ENCODE data around the gene PPOX. TPM values are rescaled to one million over a fixed set of nuclear protein-coding genes. Genes with fewer than 3 reads are reported as not detected.

PPOX gene
- total RNA-seq, 1 experiment from 2014 or later: 25.4 TPM

DNA sequence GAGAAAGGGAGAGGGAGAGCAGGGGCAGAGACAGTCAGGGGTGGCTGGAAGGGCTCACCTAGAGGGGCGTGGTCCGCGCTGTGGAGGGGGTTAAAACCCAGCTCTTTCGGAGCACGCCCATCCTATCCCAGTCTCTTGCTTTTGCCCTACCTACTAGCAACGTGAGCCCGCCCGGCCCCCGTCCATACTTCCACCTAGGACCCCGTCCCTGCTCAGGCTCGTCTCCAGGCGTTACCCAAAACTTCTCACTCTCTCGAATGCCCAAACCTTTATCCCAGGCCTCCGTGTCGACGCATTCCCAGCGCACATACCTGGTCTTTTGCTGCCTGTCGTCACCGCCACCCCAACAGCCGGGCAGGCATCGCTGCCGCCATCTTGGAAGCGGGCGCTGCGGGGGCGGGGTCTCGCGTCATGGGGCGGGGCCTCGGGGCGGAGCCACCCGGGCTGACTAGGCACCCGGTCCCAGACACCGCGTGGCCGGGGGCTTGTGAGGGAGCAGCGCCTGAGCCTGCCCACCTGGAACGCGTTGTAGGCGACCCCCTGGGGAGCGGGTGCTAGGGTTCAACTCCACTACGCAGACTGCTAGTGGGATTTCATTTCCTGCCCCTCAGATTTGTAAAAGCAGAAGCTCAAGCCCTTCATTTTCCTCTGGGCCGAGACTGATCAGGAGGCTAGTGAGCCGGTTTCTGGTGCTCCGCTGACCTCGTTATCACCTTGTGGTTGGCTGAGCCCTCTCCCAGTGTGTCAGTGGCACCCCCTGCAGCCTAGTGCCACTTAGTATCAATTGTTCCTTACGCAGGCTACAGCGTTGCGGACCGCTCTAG is 11.1 kb downstream of the PPOX start, which contains the start of gene B4GALT3:
B4GALT3 (minus strand) TSS at position 396 of the 824 bp plus-strand sequence. CDS start 1,447 bp downstream, outside the sequence.
- H3K27me3 Mint-ChIP-seq (ENCODE audit: insufficient read depth, unreplicated experiment): no peaks in the 10 kb centered on the region
- TF ChIP-seq, protein P1, sequence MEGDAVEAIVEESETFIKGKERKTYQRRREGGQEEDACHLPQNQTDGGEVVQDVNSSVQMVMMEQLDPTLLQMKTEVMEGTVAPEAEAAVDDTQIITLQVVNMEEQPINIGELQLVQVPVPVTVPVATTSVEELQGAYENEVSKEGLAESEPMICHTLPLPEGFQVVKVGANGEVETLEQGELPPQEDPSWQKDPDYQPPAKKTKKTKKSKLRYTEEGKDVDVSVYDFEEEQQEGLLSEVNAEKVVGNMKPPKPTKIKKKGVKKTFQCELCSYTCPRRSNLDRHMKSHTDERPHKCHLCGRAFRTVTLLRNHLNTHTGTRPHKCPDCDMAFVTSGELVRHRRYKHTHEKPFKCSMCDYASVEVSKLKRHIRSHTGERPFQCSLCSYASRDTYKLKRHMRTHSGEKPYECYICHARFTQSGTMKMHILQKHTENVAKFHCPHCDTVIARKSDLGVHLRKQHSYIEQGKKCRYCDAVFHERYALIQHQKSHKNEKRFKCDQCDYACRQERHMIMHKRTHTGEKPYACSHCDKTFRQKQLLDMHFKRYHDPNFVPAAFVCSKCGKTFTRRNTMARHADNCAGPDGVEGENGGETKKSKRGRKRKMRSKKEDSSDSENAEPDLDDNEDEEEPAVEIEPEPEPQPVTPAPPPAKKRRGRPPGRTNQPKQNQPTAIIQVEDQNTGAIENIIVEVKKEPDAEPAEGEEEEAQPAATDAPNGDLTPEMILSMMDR (IDR thresholded peaks at IDR 0.05; ENCODE audit: insufficient read depth in 1 of 2, low read depth in 1 of 2, low read length in 1 of 2, severe bottlenecking in 1 of 2, unreplicated experiment in 1 of 2): peak; percentile 44 to 54
- Histone ChIP-seq H3K4me1 (peaks cover 4% of the 10 kb centered on the region), H3K4me3 (ENCODE audit: low read depth, low read length) (peak within 1 kb of the TSS; percentile 91), H3K27me3 (replicated peaks; ENCODE audit: control insufficient read depth, insufficient read depth, low read length) (no peaks in the 10 kb centered on the region), H3K36me3 (ENCODE audit: control insufficient read depth, insufficient read depth, low read length) (peaks cover 4% of the 10 kb centered on the region; the same call in 1 of the 2 replicates), H3K9me3 (no peaks in the 10 kb centered on the region)
- H3K4me1 Mint-ChIP-seq (ENCODE audit: low read depth, unreplicated experiment): peaks cover 14% of the 10 kb centered on the region
- DNase-seq: peak; percentile 87 to 96
- peak within 1 kb of the TSS; percentile 96 for H3K27ac Mint-ChIP-seq (ENCODE audit: unreplicated experiment)
- H3K36me3 Mint-ChIP-seq (ENCODE audit: insufficient read depth, unreplicated experiment): peaks cover 31% of the 10 kb centered on the region
- ChIA-PET POLR2A (interaction anchor here (0.6 to 2.4 kb wide), 6 partner anchors 8 to 213 kb away, joined by 4 to 25 read pairs (median 7); partner anchors contain the start of genes NDUFS2, PPOX, TOMM40L and USP21), CTCF (interaction anchor here (0.6 to 1.4 kb wide), 3 partner anchors 12 to 48 kb away, joined by 3 to 22 read pairs (median 4); partner anchors contain the start of genes PPOX and TOMM40L)
- H3K4me3 Mint-ChIP-seq (ENCODE audit: unreplicated experiment): peak within 1 kb of the TSS; percentile 85
- BruUV-seq (replicated peaks): TSS peak; percentile 39
- intact Hi-C loops (cut with micrococcal nuclease; ENCODE audit: unreplicated experiment): loop anchor here (5.0 kb wide), 1 partner anchor 60 kb away; the partner anchor contains the start of genes NIT1 and PFDN2
- no peaks in the 10 kb centered on the region for H3K9me3 Mint-ChIP-seq (ENCODE audit: unreplicated experiment)

DNA sequence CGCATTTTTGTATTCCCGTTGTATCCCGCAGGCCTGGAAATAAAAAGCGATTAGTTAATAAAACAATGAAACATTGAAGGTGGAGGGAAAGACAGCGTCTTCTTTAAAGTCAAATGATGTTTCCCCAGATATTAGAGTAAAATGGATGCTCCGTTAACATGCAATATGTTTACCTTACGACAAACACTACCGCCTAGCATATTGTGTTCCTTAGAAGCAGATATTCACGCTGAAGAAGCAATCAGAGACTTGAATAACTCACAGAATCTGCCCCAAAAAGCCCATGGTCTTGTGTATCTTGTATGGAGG is 11.7 kb downstream of the PPOX start:
- intact Hi-C loops (cut with micrococcal nuclease; ENCODE audit: unreplicated experiment): loop anchor here (5.0 kb wide), 1 partner anchor 61 kb away; the partner anchor contains the start of genes NIT1 and PFDN2

DNA sequence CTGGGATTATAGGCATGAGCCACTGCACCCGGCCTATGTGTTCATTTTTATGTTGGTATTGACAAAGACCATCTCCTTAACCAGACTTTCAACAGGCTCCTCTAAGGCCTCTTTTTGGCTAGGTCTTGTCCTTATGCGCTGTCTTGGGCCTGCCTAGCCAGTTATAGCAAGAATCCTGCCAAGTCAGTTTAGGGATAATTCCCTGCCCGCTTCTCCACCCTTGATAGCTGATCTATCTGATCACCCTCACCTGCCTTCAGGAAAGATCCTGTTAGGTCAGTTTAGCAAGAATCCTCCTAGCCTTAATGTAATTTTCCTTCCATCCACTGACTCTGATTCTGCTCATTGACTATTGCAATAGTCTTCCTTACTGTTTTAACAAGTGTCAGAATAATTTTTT is 13.5 kb downstream of the PPOX start:
- BruUV-seq (replicated peaks): no TSS peak
- CTCF ChIA-PET: no interaction called here
- POLR2A ChIA-PET: no interaction called here
- peaks cover 20% of the 10 kb centered on the region for H3K4me1 Mint-ChIP-seq (ENCODE audit: low read depth, unreplicated experiment)
- no peaks in the 10 kb centered on the region for H3K9me3 Mint-ChIP-seq (ENCODE audit: unreplicated experiment)
- Histone ChIP-seq H3K9me3 (no peaks in the 10 kb centered on the region), H3K4me3 (ENCODE audit: low read depth, low read length) (no peak overlapping the region), H3K4me1 (peaks cover 4% of the 10 kb centered on the region), H3K36me3 (ENCODE audit: control insufficient read depth, insufficient read depth, low read length) (peaks cover 2% of the 10 kb centered on the region; the same call in 1 of the 2 replicates), H3K27me3 (replicated peaks; ENCODE audit: control insufficient read depth, insufficient read depth, low read length) (no peaks in the 10 kb centered on the region)
- DNase-seq: no peak
- no peaks in the 10 kb centered on the region for H3K27me3 Mint-ChIP-seq (ENCODE audit: insufficient read depth, unreplicated experiment)
- no peak overlapping the region for H3K4me3 Mint-ChIP-seq (ENCODE audit: unreplicated experiment)
- intact Hi-C loops (cut with micrococcal nuclease; ENCODE audit: unreplicated experiment): loop anchor here (1.0 to 5.0 kb wide), 2 partner anchors 62 to 203 kb away; partner anchors contain the start of genes NIT1 and PFDN2
- H3K27ac Mint-ChIP-seq (ENCODE audit: unreplicated experiment): no peak overlapping the region
- TF ChIP-seq, protein P1 (IDR thresholded peaks at IDR 0.05; ENCODE audit: insufficient read depth in 1 of 2, low read depth in 1 of 2, low read length in 1 of 2, severe bottlenecking in 1 of 2, unreplicated experiment in 1 of 2): no peak
- H3K36me3 Mint-ChIP-seq (ENCODE audit: insufficient read depth, unreplicated experiment): peaks cover 8% of the 10 kb centered on the region

More for the DNA sequence above, 11.7 kb downstream of the PPOX start:
- peaks cover 17% of the 10 kb centered on the region for H3K4me1 Mint-ChIP-seq (ENCODE audit: low read depth, unreplicated experiment)
- peak overlapping the region; percentile 85 for H3K4me3 Mint-ChIP-seq (ENCODE audit: unreplicated experiment)
- H3K36me3 Mint-ChIP-seq (ENCODE audit: insufficient read depth, unreplicated experiment): peaks cover 26% of the 10 kb centered on the region
- Histone ChIP-seq H3K4me1 (peaks cover 4% of the 10 kb centered on the region), H3K9me3 (no peaks in the 10 kb centered on the region), H3K4me3 (ENCODE audit: low read depth, low read length) (peak overlapping the region; percentile 91), H3K27me3 (replicated peaks; ENCODE audit: control insufficient read depth, insufficient read depth, low read length) (no peaks in the 10 kb centered on the region), H3K36me3 (ENCODE audit: control insufficient read depth, insufficient read depth, low read length) (peaks cover 4% of the 10 kb centered on the region; the same call in 1 of the 2 replicates)
- no peaks in the 10 kb centered on the region for H3K9me3 Mint-ChIP-seq (ENCODE audit: unreplicated experiment)
- POLR2A ChIA-PET: interaction anchor here (2.4 kb wide), 1 partner anchor 12 kb away, joined by 25 read pairs; the partner anchor contains the start of gene PPOX
- TF ChIP-seq, protein P1 (IDR thresholded peaks at IDR 0.05; ENCODE audit: insufficient read depth in 1 of 2, low read depth in 1 of 2, low read length in 1 of 2, severe bottlenecking in 1 of 2, unreplicated experiment in 1 of 2): no peak
- DNase-seq: no peak
- CTCF ChIA-PET: no interaction called here
- H3K27me3 Mint-ChIP-seq (ENCODE audit: insufficient read depth, unreplicated experiment): no peaks in the 10 kb centered on the region
- peak overlapping the region; percentile 96 for H3K27ac Mint-ChIP-seq (ENCODE audit: unreplicated experiment)
- TSS peak; percentile 98 for BruUV-seq (replicated peaks)
